GM21619 (cell line): ENCODE measurements around the gene PTPN2.

Experiments
- ATAC-seq: cut with Tn5 transposase; IDR thresholded peaks from one replicate; pipeline ENCODE4 v1.9.1; 2021; ENCODE audit not compliant: unreplicated experiment

Gene PTPN2

DNA sequence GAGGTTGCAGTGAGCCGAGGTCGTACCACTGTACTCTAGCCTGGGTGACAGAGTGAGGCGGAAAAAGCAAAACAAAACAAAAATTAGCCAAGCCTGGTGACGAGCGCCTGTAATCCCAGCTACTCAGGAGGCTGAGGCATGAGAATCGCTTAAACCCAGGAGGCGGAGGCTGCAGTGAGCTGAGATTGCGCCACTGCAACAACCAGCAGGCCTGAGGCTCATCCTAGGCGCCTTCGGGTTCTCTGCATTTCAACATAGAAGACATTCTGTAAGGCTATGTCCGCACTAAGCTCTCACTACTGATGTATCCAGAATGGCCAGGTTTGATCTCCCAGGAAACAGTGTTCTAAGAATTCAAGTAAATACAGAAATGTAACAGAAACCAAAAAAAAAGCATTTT, 23.5 kb downstream of the PTPN2 start:
- ATAC-seq = no peak

DNA sequence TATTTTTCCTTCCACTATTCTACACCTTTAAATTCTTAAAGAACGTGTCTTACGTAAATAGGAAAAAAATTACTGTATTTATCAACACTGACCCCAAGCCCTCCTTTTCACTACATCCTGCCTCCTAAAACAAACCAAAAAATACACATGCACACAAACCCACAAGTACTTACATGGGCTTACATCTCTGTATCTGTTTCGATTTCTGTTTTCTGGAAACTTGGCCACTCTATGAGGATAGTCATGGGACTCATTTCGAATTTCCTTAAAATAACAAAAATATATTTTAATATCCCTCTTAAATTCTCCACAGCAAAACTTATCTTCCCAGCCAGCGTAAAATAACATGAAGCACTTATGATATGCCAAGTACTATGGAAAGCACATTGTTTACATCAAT, 25.0 kb downstream of the PTPN2 start:
- ATAC-seq = no peak

DNA sequence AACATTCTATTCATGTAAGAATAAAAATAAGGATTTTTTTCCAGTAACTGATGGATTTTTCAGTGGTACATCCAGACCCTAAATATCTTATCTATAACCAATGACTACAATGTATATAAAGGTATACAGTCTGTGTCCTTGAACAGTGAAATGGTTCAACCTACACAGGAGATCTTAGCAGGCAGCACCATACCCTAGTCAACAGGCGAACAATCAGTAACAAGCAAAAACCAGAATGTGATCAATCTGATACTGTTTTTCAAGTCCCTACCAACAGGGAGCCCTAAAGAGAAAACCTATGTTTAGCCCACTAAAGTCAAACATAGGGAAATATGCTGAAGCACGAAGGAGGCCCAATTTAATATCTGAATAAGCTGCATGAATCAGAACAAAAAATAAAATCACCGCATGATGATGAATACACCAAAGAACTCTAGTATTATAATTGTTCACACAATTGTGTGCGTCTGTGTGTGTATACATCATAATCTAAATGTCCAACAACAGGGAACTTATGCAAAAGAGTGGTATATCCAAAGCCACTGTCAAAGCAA, 26.0 kb downstream of the PTPN2 start:
- ATAC-seq = no peak

DNA sequence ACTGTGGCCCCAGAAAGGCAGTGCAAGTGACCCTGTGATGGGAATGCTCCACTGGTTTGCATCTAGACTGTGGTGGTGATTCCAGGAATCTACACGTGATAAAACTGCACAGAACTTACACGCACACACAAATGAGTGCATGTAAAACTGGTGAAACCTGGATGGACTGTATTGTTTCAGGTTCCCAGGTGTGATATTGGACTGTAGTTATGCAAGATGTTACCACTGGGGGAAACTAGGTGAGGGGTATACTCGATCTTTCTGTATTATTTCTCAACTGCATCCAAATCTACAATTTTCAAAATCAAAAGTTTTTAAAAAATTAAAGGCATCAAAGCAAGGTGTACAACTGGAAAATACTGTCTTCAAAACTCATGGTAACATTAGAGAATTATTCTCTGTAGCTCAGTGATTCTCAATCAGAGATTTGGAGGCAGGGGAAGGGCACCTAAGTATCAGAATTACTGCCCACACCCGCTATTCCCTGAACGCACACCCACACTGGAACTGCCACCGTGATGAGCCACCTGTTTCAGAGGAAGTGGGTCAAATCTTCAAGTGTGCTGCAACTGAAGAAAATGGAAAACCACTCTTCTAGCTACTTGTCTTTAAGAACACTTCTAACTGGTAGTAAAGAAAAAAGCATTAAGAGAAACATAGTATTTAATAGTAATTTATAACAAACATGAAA, 26.7 kb downstream of the PTPN2 start:
- ATAC-seq = no peak

DNA sequence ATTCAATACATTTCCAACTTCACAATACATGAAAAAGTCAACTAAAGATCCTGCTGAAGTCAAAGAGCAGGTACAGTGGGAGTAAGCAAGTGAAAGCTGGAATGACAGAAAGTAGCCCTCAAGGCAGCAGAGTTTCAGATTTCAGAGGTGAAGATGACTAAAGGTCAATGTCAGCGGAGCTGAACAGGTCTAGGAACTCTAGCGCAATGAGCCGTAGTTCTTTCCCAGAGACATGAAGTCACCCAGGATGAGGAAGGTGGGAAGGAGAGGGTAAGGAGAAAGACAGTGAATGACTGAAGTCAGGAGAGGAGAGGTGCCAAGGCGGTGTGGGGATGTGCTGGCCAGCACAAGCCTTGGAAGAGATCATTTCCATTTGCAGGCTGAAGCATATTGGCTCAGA, 28.1 kb downstream of the PTPN2 start:
- ATAC-seq = no peak

DNA sequence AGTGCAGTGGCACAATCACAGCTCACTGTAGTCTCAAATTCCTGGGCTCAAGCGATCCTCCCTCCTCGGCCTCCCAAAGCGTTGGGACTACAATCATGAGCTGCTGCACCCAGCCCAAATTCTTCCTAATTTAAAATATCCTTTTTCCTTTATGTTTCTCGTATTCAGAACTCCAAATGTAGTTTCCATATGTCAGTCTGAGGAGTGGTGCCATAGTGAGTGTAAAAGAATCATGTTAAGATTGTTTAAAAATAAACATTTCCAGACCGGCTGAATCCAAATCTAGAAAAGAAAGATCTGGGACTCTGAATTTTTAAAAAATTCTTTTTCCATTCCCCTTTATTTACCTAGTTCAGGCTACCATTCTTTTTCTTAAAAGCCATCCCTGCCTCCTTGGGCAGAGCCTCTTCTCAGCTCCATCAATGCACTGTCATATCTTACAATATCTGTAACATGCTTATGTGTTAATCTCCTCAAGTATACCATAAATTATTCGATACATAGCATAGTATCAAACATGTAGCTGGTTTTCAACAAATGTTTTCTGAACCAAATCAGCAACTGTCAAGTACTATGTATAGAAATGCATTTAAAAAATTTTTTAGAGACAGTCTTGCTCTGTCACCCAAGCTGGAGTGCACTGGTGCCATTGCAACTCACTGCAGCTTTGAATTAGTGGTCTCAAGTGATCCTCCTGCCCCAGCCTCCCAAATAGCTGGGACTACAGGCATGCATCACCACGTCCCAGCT, 31.3 kb downstream of the PTPN2 start:
- no peak for ATAC-seq

DNA sequence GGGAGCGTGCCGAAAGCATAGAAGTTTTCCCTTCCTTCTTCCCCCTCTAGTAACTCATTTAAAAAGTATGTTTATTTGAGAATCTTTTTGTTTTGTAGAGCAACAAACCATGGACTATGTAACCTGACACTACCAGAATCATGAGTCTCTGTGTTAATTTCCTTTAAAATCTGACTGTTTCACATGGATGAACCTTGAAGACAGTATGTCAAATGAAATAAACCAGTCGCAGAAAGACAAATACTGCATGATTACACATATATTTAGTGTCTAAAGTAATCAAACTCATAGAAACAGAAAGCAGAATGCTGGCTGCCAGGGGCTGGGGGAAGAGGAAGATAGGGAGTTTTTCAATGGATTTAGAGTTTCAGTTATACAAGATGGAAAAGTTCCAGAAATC, 32.3 kb downstream of the PTPN2 start:
- no peak for ATAC-seq

DNA sequence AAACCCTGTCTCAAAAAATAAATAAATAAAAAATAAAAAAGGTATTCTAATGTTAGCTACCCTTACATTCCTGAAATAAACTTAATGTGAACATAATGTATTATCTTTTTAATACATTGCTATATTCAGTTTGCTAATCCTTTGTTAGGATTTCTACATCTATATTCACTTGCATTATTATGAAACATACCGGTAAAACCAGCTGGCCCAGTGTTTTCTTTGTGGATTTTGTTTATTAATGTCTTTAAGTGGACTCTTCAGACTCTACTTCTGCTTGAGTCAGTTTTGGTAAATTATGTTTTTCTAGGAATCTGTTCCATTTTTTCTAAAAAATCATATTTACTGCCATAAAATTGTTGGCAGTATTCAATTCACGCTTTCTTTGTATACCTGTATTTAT, 34.5 kb downstream of the PTPN2 start:
- no peak for ATAC-seq

DNA sequence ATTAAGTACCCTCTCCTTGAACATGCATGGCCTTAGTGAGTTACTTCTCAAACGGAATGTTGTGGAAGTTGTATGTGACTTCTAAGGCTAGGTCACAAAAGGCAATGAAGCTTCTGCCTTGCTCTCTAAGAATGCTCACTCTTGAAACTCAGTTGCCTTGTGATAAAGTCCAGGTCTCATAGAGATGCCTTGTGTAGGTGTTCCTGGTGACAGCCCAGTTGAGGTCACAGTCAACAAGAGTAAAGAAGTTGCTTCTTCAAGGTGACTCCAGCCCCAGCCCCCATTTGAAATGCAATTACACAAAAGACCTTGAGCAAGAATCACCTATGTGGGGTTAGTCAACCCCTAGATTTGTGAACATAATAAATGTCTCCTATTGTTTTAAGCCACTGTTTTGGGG, 35.6 kb downstream of the PTPN2 start:
- no peak for ATAC-seq

DNA sequence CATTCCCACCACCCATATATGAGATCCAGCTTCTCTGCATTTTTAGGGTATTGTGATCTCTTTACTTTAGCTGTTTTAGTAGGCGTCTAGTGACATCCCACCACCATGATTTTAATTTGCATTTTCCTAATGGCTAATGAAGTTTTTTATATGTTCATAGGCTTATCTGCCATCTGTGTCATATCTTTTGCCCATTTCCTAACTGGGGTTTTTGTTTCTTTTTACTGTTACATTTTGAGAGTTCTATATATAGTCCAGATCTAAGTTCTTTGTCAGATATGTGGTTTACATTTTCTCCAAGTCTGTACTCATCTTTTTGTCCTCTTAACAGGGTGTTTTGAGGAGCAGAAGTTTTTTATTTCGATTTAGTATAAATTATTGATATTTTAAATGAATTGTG, 39.6 kb downstream of the PTPN2 start:
- ATAC-seq = no peak

DNA sequence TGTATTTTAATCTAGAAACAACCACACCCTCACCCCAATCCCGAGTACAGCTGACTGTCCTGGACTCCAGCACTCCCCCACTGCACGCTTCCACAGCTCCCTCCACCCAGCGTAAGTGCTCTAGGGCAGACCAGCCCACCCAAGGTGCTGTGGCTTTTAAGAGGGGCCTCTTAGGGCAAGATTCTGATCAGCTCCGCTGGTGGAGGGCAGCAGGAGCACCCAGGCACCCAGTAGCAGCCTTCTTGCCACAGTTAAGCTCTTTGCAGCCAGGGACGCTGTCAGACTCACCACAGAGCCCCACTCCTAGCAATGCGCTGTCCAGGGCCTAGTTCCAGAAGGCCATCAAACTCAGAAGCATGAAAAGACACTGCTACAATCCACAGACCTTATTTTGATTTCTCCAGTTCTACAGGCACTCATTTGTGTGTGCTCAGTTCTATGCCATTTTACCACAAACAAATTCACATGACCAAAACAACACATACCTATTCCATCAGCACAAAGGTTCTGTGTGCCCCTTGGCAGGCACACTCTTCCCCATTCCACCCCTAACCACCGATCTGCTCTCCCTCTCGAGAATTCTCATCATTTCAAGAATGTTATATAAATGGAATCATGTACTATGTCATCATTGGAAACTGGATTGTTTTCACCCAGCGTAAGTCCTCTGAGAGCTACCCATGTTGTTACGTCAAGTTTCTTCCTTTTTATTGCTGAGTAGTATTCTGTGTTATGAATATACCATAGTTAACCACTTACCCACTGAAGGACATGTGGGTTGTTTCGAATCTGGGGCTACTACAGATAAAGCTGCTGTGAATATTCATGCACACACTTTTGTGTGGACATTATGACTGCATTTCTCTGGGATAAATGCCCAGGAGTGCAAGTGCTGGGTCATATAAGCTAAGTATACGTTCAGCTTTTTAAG, 40.4 kb downstream of the PTPN2 start:
- ATAC-seq = no peak

DNA sequence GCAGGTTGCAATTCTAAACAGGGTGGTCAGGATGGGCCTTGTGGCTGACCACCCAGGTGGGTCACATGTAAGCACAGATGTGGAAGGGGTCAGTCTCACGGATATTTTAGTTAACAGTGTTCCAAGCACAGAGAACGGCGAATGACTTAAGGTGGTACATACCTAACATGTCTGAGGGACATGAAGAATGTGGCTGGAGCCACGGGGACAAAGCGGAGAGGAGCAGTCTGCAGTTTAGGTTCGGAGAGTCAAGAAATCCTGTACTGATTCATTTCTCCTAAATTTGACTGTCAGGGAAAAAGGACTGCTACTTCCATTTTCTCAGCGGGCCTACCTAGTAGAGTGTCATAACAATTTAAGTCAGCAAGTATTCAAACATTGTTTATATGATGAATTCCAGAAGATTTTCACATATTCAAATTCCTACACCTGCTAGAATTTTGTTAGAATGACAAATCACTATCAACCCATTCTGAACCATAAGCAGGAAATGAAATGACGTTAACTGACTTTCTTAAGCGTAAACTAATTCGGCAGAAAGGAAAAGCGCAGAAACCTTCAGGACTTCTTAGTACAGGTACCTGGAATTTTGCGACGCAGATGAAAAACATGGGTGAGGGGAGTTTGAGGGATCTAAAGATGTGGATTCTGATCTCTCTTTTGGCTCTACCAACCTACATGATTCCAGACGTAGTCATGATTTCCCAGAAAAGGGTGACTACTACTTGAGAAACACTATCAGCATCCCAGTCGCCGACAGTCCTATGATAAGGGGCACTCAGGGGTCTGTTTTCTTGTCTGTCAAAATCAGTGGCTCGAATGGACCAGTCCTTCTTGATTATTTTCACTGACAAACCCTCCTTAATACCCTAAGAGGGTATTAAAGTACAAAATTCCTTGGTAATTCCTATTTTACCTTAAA, 41.3 kb downstream of the PTPN2 start:
- ATAC-seq = no peak

DNA sequence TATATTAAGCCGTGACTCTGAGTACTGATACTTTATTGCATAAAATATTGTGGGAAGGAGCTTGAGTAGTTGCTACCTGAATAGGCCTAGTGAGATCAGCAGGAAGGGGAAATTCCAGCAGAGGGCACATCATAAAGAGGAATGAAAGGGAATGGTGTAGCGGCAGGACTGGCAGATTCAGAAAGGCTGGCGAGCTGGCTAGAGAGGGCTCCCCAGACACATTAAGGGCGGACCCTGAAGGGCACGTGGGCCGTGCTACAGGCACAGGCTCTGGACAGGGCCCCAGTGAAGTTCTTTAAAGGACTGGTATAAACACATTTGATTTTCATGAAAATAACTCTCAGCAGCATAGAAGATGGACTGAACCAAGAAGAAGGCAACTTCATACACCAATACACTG, 43.0 kb downstream of the PTPN2 start:
- no peak for ATAC-seq

DNA sequence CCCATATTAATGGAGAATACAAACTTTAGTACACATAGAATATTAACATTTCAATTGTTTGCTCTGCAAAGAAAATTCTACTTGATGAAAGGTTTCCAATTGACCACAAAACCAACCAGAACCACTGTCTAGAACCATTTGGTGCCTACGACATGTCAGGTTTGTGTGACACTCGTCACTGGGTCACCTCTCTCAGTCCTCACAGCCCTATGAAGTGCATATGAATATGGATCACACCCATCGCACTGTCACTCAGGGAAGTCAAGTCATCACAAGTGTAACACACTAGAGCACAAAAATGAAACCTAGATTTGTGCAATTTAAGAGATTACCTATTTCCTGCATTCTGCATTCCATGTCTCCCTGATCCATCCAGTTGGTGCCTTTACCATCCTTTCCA, 43.7 kb downstream of the PTPN2 start:
- ATAC-seq = no peak

DNA sequence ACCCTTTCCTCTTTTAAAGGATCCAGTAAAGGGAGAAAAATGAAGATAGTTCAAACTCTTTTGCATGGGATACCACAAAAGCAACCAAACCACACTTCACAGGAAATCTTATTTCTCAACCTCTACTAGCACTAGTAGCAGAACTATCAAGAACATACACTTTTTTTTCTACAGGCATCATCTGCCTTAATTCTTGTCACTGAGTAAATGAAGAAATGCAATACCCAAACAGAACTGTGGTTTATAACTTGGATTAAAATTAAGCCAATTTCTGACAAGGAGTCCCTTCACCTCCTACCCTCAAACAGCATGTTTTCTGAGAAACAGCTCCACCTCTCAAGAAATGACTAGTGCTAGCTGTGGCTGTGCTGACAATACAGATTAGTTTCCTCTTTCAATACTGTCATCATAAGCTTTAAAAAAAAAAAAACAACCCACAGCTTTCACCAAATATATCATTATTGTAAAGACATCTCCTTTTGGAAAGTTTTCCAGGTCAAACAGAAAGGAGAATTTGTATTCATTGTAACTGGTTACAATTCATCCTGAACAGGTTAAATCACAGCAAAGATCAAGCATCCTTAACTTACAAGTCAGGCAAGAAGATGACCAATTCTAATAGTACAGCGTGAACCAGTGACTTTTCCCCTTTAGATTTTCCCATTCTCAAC, 44.4 kb downstream of the PTPN2 start:
- ATAC-seq = peak; percentile 79

DNA sequence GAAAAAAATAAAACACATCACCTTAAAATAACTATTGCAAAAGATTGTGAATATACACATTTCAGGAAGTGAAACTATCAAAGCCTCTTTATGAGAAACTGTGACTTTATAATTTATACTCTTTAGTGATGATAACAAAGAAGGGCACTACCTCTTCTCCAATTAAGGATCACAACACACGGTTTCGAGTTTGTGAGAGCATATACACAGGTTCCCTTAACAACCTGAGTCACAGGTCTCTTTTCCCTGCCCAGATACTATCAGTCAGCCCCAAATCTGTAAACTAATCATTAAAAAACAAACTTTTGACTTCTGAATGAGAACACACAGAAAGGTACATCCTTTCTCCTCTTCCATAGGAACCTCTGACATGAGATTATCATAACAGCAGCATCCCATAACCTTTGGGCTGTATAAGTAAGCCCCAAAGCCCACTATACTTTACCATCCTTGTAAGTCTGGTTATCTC, 44.9 kb downstream of the PTPN2 start:
- peak; percentile 47 for ATAC-seq

DNA sequence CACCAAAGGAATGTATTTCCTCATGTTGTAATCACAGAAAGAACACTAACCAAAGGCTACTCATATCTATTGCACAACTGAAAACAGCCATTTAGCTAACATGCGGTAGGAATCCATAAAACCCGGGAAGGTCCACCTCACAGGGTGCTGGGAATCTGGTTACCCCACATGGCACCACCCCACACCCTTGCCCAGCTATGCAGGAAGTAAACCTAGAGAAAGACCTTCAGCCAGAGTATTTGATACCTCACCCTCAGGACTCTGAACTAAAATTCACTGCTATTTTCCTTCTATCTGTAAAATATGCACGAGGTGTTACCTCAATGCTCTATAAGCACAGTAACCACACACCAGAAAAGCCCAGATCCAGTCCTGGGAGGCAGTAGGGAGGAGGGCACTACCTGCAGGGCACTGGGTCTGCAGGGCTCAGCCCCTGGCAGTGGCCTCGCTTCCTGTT, 45.8 kb downstream of the PTPN2 start:
- ATAC-seq = no peak

DNA sequence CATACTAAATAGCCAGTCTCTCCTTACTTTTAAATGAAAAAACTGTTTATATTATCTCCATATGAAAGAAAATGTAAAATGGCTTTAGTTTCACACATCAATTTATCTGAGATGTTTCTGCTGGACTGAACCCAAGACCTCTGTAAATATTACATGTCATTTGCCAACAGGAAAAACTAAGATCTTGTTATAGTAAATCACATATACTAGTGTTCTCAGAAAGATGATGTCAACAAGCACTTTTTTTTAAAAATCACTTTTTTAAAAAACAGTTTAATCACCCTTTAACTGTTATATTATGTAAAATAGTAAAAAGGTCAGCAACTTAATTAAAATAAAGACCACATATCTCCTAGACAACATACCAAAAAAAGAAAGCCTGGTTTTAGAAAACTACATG, 46.3 kb downstream of the PTPN2 start:
- no peak for ATAC-seq

DNA sequence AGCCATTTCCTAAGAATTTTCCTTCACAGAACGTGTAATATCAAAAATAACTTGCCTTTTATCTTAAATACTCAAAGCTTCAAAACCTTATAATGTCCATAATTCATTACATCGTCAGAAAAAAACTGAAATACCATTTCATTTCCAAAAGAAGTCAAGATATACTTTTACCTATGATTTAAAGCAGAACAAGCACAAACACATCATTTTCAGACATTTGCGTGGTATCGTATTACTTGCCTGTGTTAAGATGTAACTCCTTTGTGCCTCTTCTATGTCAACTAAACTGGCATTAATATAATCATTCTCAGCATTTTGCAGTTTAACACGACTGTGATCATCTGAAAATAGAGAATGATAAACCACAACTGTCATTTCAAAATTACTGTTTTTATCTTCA, 47.5 kb downstream of the PTPN2 start:
- no peak for ATAC-seq
